CD4-positive, alpha-beta memory T cell (primary cell): ENCODE results near the gene PPA1. TPM values are rescaled to one million over a fixed set of nuclear protein-coding genes. Genes with fewer than 3 reads are reported as not detected.
A peak's percentile ranks its signal among the peaks of the same experiment; 100 is the strongest.

Experiments
- CTCF ChIA-PET: fragments of 350-600 bp; sonication (Branson Sonifier 250); formaldehyde crosslinking; loops from one replicate; lab custom pipeline; 2021; ENCODE audit warnings: inconsistent platforms; ENCODE audit not compliant: partially characterized antibody; lab: Charles Lee
- POLR2A ChIA-PET: fragments of 350-600 bp; sonication (Branson Sonifier 250); formaldehyde crosslinking; loops from one replicate; lab custom pipeline; 2021; ENCODE audit not compliant: partially characterized antibody; lab: Charles Lee
- DNase-seq, 5 donors: peaks; one replicate each; pipeline versions ENCODE4 v3.0.0 to v3.0.0-alpha.2; 2020 to 2022; ENCODE audit warnings: mixed read lengths in 1 of 5
- H3K27ac ChIP-seq: one replicate; pipeline ENCODE4 v1.7.0; 2013; ENCODE audit warnings: low read depth, low read length
- H3K27me3 ChIP-seq: 2 replicates; pipeline ENCODE4 v1.7.0; 2013; ENCODE audit warnings: mild to moderate bottlenecking, low read length, moderate library complexity; ENCODE audit not compliant: insufficient read depth
- H3K36me3 ChIP-seq: 2 replicates; pipeline ENCODE4 v1.7.0; 2013; ENCODE audit warnings: mild to moderate bottlenecking, low read length, moderate library complexity; ENCODE audit not compliant: insufficient read depth
- H3K4me1 ChIP-seq: 2 replicates; pipeline ENCODE4 v1.7.0; 2013; ENCODE audit warnings: mild to moderate bottlenecking, low read length, moderate library complexity; ENCODE audit not compliant: insufficient read depth
- H3K4me3 ChIP-seq, 2 donors: one replicate each; pipeline ENCODE4 v1.7.0; 2013; ENCODE audit warnings: low read length in 2 of 2, mild to moderate bottlenecking in 1 of 2
- H3K9me3 ChIP-seq, 2 donors: one replicate each; pipeline ENCODE4 v1.7.0; 2013; ENCODE audit warnings: low read length in 2 of 2, control low read depth in 1 of 2; ENCODE audit not compliant: control insufficient read depth in 1 of 2
- H3K27ac Mint-ChIP-seq, 7 donors: one replicate each; pipeline ENCODE4 v1.8.0; 2020 to 2021; ENCODE audit warnings: mixed read lengths in 7 of 7, mild to moderate bottlenecking in 6 of 7, inconsistent platforms in 3 of 7, moderate library complexity in 3 of 7
- H3K27me3 Mint-ChIP-seq, 2 donors: one replicate each; pipeline ENCODE4 v1.8.0; 2020 to 2021; ENCODE audit warnings: mixed read lengths in 2 of 2
- H3K36me3 Mint-ChIP-seq, 2 donors: one replicate each; pipeline ENCODE4 v1.8.0; 2020 to 2021; ENCODE audit warnings: mixed read lengths in 2 of 2, inconsistent platforms in 1 of 2, mild to moderate bottlenecking in 1 of 2
- H3K4me1 Mint-ChIP-seq, 4 donors: one replicate each; pipeline ENCODE4 v1.8.0; 2020 to 2021; ENCODE audit warnings: mixed read lengths in 4 of 4, mild to moderate bottlenecking in 1 of 4
- H3K4me3 Mint-ChIP-seq, 8 donors: one replicate each; pipeline ENCODE4 v1.8.0; 2020 to 2021; ENCODE audit warnings: mixed read lengths in 8 of 8, mild to moderate bottlenecking in 7 of 8, moderate library complexity in 6 of 8, inconsistent platforms in 3 of 8
- H3K9me3 Mint-ChIP-seq, 8 donors: one replicate each; pipeline ENCODE4 v1.8.0; 2020 to 2021; ENCODE audit warnings: mixed read lengths in 8 of 8, mild to moderate bottlenecking in 5 of 8, inconsistent platforms in 3 of 8, moderate library complexity in 1 of 8
- intact Hi-C: fragments of 100-400 bp; cut with micrococcal nuclease; formaldehyde crosslinking; loops from one replicate; pipeline ENCODE4 v1.15.1; 2023
- polyA plus RNA-seq, 2 donors: library from polyadenylated mRNA; unstranded; fragments of 300-500 nt; fragmentation: Illumina TruSeq; gene quantifications; one replicate each; pipeline ENCODE4 v1.2.3, GENCODE V29; 2021
- total RNA-seq, 2 experiments: library from RNA; stranded (reverse); gene quantifications; one replicate each; pipeline ENCODE4 v1.2.3, GENCODE V29; 2021

PPA1 gene
- total and polyA plus RNA-seq, 4 experiments from 2014 or later, result 57.4 to 304 (median 104) TPM

DNA sequence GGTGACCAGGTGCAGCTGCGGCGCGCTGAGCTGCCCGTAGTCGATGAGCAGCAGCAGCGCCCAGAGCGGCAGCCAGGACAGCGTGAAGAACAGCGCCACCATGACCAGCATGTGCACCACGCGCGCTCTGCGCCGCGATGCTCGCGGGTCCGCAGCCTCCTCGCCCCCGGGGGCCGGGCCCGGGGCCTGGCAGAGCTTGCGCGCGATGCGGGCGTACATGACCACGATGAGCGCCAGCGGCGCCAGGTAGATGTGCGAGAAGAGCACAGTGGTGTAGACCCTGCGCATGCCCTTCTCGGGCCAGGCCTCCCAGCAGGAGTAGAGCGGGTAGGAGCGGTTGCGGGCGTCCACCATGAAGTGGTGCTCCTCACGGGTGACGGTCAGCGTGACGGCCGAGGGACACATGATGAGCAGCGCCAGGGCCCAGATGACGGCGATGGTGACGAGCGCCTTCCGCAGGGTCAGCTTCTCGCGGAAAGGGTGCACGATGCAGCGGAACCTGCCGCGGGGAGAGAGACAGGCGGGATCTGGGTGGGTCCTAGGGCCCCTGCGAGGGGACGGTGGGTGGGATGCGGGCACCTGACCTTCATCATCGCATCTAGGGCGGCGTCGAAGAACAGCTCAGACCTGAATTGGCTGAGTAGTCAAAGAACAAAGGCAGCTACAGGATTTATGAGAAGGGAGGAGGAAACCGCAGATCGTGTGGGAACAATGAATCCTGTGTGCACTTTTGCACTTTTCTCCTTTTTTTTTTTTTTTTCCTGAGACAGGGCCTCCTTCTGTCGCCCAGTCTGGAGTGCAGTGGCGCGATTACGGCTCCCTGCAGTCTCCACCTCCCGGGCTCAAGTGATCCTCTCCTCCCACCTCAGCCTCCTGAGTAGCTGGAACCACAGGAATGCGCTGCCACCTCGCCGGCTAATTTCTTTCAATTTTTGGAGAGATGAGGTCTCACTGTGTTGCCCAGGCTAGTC, 22.4 kb upstream of the PPA1 start:
- Mint-ChIP-seq H3K36me3 (no peaks in the 10 kb centered on the region), H3K4me3 (peak overlapping the region; percentile 42 to 80 (median 74)), H3K27ac (no peak overlapping the region), H3K27me3 (peaks cover 30 to 37% of the 10 kb centered on the region in 2 donors), H3K4me1 (peaks cover 2 to 16% (median 9%) of the 10 kb centered on the region in 4 donors), H3K9me3 (peaks cover 0 to 5% (median 0%) of the 10 kb centered on the region in 8 donors)
- intact Hi-C loops, result no loop called here
- Histone ChIP-seq H3K9me3 (no peaks in the 10 kb centered on the region), H3K27ac (no peak overlapping the region), H3K4me1 (no peaks in the 10 kb centered on the region), H3K27me3 (peaks cover 14% of the 10 kb centered on the region), H3K36me3 (no peaks in the 10 kb centered on the region), H3K4me3 (no peak overlapping the region)
- CTCF ChIA-PET, result interaction anchor here (1.0 to 1.7 kb wide), 2 partner anchors 9 to 109 kb away, joined by 4 to 6 read pairs; no protein-coding TSS in a partner anchor
- POLR2A ChIA-PET, result interaction anchor here (1.4 kb wide), 1 partner anchor 93 kb away, joined by 3 read pairs; no protein-coding TSS in a partner anchor
- peak in 4 of 5 donors; percentile 4 to 18 (median 14) for DNase-seq

- intact Hi-C loops, result no loop called here
- H3K27me3 ChIP-seq, result peaks cover 14% of the 10 kb centered on the region
- H3K4me1 ChIP-seq, result no peaks in the 10 kb centered on the region
- H3K4me1 Mint-ChIP-seq, result peaks cover 2 to 16% (median 9%) of the 10 kb centered on the region in 4 donors
- no peak overlapping the region for H3K27ac ChIP-seq
- DNase-seq, result no peak
- ChIA-PET POLR2A (interaction anchor here (1.4 kb wide), 1 partner anchor 92 kb away, joined by 3 read pairs; no protein-coding TSS in a partner anchor), CTCF (interaction anchor here (1.7 kb wide), 1 partner anchor 110 kb away, joined by 6 read pairs; no protein-coding TSS in a partner anchor)
- H3K36me3 ChIP-seq, result no peaks in the 10 kb centered on the region
- no peaks in the 10 kb centered on the region for H3K9me3 ChIP-seq
- H3K9me3 Mint-ChIP-seq, result peaks cover 0 to 2% (median 0%) of the 10 kb centered on the region in 8 donors
- H3K4me3 Mint-ChIP-seq, result peak overlapping the region; percentile 40 to 78 (median 68)
- peaks cover 30 to 42% of the 10 kb centered on the region in 2 donors for H3K27me3 Mint-ChIP-seq
- no peaks in the 10 kb centered on the region for H3K36me3 Mint-ChIP-seq
- no peak overlapping the region for H3K27ac Mint-ChIP-seq
- H3K4me3 ChIP-seq, result no peak overlapping the region
These were observed 21.6 kb upstream of the PPA1 start for GRCh38 chr10:70254778-70255328.

- Histone ChIP-seq H3K9me3 (no peaks in the 10 kb centered on the region), H3K27ac (no peak overlapping the region), H3K36me3 (no peaks in the 10 kb centered on the region), H3K4me1 (no peaks in the 10 kb centered on the region), H3K4me3 (no peak overlapping the region), H3K27me3 (peaks cover 14% of the 10 kb centered on the region)
- peak overlapping the region in 4 of 8 donors; percentile 13 to 43 (median 26) for H3K4me3 Mint-ChIP-seq
- no peak for DNase-seq
- CTCF ChIA-PET, result interaction anchor here (1.5 kb wide), 1 partner anchor 11 kb away, joined by 4 read pairs; no protein-coding TSS in a partner anchor
- peaks cover 28 to 37% of the 10 kb centered on the region in 2 donors for H3K27me3 Mint-ChIP-seq
- intact Hi-C loops, result no loop called here
- H3K4me1 Mint-ChIP-seq, result peaks cover 2 to 16% (median 9%) of the 10 kb centered on the region in 4 donors
- peaks cover 0 to 2% (median 0%) of the 10 kb centered on the region in 8 donors for H3K9me3 Mint-ChIP-seq
- POLR2A ChIA-PET, result interaction anchor here (1.4 kb wide), 1 partner anchor 91 kb away, joined by 3 read pairs; no protein-coding TSS in a partner anchor
- no peak overlapping the region for H3K27ac Mint-ChIP-seq
- no peaks in the 10 kb centered on the region for H3K36me3 Mint-ChIP-seq
These were observed 20.9 kb upstream of the PPA1 start for GRCh38 chr10:70253878-70254765.

DNA sequence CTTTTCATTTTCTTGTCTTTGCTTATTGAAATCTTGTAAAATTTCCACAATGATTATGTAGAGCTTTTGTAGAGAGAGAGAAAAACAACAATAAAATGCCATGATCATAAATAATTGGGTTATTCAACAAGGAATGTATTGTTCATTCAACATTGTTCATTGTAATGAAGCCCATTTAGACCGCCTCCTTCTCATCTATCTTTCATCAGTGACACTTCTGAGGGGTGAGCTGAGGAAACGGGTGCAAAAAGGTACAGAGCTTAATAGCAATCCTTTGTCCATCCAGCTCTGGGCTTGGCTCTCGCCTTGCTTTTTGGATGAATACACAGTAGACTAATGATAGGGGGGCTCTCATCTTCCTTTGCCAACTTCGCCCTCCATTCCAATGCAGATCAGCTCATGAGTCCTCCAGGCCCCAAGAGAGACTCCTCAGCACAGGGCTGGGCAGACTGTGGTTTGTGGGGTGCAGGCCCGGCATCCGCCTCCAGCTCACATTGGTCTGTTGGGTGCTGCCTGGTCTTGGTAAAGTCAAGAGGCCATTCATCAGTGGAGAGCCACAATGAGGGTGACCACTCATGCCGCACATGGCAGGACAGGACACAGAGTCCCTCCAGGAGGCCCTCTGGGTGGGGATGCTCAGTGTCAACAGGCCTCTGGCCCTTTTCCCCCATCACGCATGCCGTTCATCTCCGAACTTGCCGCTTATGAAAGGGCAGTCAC, 17.9 kb upstream of the PPA1 start:
- Histone ChIP-seq H3K4me3 (no peak overlapping the region), H3K27ac (no peak overlapping the region), H3K36me3 (no peaks in the 10 kb centered on the region), H3K4me1 (no peaks in the 10 kb centered on the region), H3K9me3 (no peaks in the 10 kb centered on the region), H3K27me3 (peaks cover 12% of the 10 kb centered on the region)
- Mint-ChIP-seq H3K4me1 (peaks cover 2 to 13% (median 7%) of the 10 kb centered on the region in 4 donors), H3K9me3 (peaks cover 0 to 2% (median 0%) of the 10 kb centered on the region in 8 donors), H3K27ac (no peak overlapping the region), H3K36me3 (no peaks in the 10 kb centered on the region), H3K4me3 (no peak overlapping the region), H3K27me3 (peaks cover 22 to 26% of the 10 kb centered on the region in 2 donors)
- POLR2A ChIA-PET, result no interaction called here
- intact Hi-C loops, result no loop called here
- CTCF ChIA-PET, result interaction anchor here (1.1 to 1.6 kb wide), 2 partner anchors 14 to 17 kb away, joined by 4 read pairs; no protein-coding TSS in a partner anchor
- DNase-seq, result no peak

DNA sequence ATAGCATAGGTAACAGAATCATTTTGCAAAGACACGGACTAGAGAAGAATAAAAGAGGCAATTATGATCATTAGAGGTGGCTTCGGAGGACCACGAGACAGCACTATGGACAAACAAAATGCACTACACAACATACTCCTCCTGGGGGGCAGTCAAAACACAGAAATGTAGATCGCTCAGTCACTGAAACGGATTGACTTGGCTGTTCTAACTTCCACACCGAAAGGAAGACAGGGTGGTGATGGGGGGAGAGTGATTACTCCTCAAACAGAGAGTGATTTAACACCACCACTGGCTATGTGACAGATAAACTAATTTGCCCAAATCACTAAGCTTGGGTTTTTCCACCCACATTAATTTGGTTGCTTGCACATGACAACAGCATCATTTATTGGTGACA, 14.1 kb upstream of the PPA1 start:
- Histone ChIP-seq H3K27ac (no peak overlapping the region), H3K27me3 (no peaks in the 10 kb centered on the region), H3K4me3 (no peak overlapping the region), H3K4me1 (no peaks in the 10 kb centered on the region), H3K36me3 (no peaks in the 10 kb centered on the region), H3K9me3 (no peaks in the 10 kb centered on the region)
- H3K9me3 Mint-ChIP-seq, result peaks cover 0 to 2% (median 0%) of the 10 kb centered on the region in 8 donors
- H3K27ac Mint-ChIP-seq, result no peak overlapping the region
- peaks cover 3 to 11% of the 10 kb centered on the region in 2 donors for H3K27me3 Mint-ChIP-seq
- DNase-seq, result no peak
- H3K4me1 Mint-ChIP-seq, result no peaks in the 10 kb centered on the region
- CTCF ChIA-PET, result interaction anchor here (1.2 kb wide), 2 partner anchors 26 to 117 kb away, joined by 4 read pairs; no protein-coding TSS in a partner anchor
- POLR2A ChIA-PET, result no interaction called here
- intact Hi-C loops, result no loop called here
- H3K36me3 Mint-ChIP-seq, result no peaks in the 10 kb centered on the region
- no peak overlapping the region for H3K4me3 Mint-ChIP-seq

DNA sequence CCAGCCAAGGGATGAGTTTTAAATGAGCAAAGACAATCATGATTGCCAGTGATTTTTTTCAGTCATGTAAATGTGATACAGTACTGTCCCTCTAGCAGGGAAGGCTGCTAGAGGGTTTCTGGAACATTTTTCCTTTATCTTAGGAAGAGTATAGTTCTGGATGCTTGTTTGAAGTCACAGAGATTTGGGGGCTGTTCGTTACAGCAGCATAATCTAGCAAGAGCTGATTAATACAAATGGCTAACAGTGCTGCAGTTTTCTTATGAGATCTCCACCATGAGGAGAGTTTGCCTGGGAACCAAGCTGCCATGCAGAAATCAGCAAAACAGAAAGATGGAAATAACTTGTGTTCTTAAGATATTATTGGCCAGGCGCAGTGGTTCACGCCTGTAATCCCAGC, 7.9 kb upstream of the PPA1 start:
- H3K36me3 Mint-ChIP-seq, result no peaks in the 10 kb centered on the region
- Histone ChIP-seq H3K4me1 (no peaks in the 10 kb centered on the region), H3K36me3 (no peaks in the 10 kb centered on the region), H3K4me3 (no peak overlapping the region), H3K27me3 (no peaks in the 10 kb centered on the region), H3K9me3 (no peaks in the 10 kb centered on the region), H3K27ac (no peak overlapping the region)
- no peak overlapping the region for H3K4me3 Mint-ChIP-seq
- H3K4me1 Mint-ChIP-seq, result peaks cover 0 to 3% (median 2%) of the 10 kb centered on the region in 4 donors
- intact Hi-C loops, result no loop called here
- H3K9me3 Mint-ChIP-seq, result peaks cover 0 to 4% (median 0%) of the 10 kb centered on the region in 8 donors
- POLR2A ChIA-PET, result no interaction called here
- H3K27ac Mint-ChIP-seq, result no peak overlapping the region
- no peak for DNase-seq
- CTCF ChIA-PET, result no interaction called here
- peaks cover 1 to 2% of the 10 kb centered on the region in 2 donors for H3K27me3 Mint-ChIP-seq
